Endothelial cell (in vitro differentiated cells): Measurements from ENCODE around the gene ASXL2. TPM values are rescaled to one million over a fixed set of nuclear protein-coding genes. Genes with fewer than 3 reads are reported as not detected.

ENCODE experiments used
- DNase-seq: peaks from one replicate; pipeline ENCODE4 v3.0.0; 2021; ENCODE audit warnings: low spot score
- H3K27ac Mint-ChIP-seq: one replicate; pipeline ENCODE4 v1.8.0; 2021; ENCODE audit warnings: mixed read lengths, inconsistent platforms; ENCODE audit not compliant: unreplicated experiment
- H3K27me3 Mint-ChIP-seq: one replicate; pipeline ENCODE4 v1.8.0; 2021; ENCODE audit warnings: mild to moderate bottlenecking, moderate library complexity, mixed read lengths, inconsistent platforms; ENCODE audit not compliant: unreplicated experiment
- H3K36me3 Mint-ChIP-seq: one replicate; pipeline ENCODE4 v1.8.0; 2021; ENCODE audit warnings: mild to moderate bottlenecking, low read depth, mixed read lengths, inconsistent platforms; ENCODE audit not compliant: unreplicated experiment
- H3K4me1 Mint-ChIP-seq: one replicate; pipeline ENCODE4 v1.8.0; 2021; ENCODE audit warnings: mild to moderate bottlenecking, mixed read lengths, inconsistent platforms; ENCODE audit not compliant: unreplicated experiment
- H3K4me3 Mint-ChIP-seq: one replicate; pipeline ENCODE4 v1.8.0; 2021; ENCODE audit warnings: mild to moderate bottlenecking, mixed read lengths, inconsistent platforms; ENCODE audit not compliant: unreplicated experiment
- H3K9me3 Mint-ChIP-seq: one replicate; pipeline ENCODE4 v1.8.0; 2021; ENCODE audit warnings: mixed read lengths, inconsistent platforms; ENCODE audit not compliant: unreplicated experiment
- CTCF ChIP-seq: fragments of 200-600 bp; sonication (generic); IDR thresholded peaks from one replicate; pipeline ENCODE4 v1.5.0; 2021; ENCODE audit warnings: antibody characterized with exemption; ENCODE audit not compliant: unreplicated experiment
- total RNA-seq: library from RNA; stranded (reverse); fragmentation: NEBNext Ultra II Directional; extraction: Animal tissue kit (Norgen Biotek cat#: 25700); gene quantifications from one replicate; pipeline ENCODE4 v1.2.1, GENCODE V29; 2021; ENCODE audit not compliant: unreplicated experiment

ASXL2 gene
- total RNA-seq, 1 donor from 2014 or later, result 33.4 TPM

GRCh38 chr2:25684577-25685473, 193.5 kb downstream of the ASXL2 start:
- no peak for DNase-seq
- Mint-ChIP-seq H3K4me3 (no peak overlapping the region), H3K36me3 (no peaks in the 10 kb centered on the region), H3K4me1 (no peaks in the 10 kb centered on the region), H3K27ac (no peak overlapping the region), H3K9me3 (no peaks in the 10 kb centered on the region), H3K27me3 (no peaks in the 10 kb centered on the region)
- no peak for TF ChIP-seq CTCF

Other genes with a start within 250 kb of the ASXL2 start
- gene DTNB, start 204.9 kb downstream of the ASXL2 start, total RNA-seq, result 12.0 TPM
- gene KIF3C, start 104.0 kb upstream of the ASXL2 start, total RNA-seq, result 78.1 TPM
- gene RAB10, start 155.6 kb upstream of the ASXL2 start, total RNA-seq, result 130 TPM